NCI-H128 (cell line): ENCODE measurements around the gene TMEM185B.
"Not testable (repeated sequence)": the region's sequence is repeated elsewhere in the genome, so short reads cannot be mapped to it uniquely, and the experiment has no call there.

ENCODE experiments used
- DNase-seq: peaks from one replicate; lab custom pipeline; 2025; ENCODE audit not compliant: unreplicated experiment; lab: John Stamatoyannopoulos, UW

TMEM185B gene

DNA sequence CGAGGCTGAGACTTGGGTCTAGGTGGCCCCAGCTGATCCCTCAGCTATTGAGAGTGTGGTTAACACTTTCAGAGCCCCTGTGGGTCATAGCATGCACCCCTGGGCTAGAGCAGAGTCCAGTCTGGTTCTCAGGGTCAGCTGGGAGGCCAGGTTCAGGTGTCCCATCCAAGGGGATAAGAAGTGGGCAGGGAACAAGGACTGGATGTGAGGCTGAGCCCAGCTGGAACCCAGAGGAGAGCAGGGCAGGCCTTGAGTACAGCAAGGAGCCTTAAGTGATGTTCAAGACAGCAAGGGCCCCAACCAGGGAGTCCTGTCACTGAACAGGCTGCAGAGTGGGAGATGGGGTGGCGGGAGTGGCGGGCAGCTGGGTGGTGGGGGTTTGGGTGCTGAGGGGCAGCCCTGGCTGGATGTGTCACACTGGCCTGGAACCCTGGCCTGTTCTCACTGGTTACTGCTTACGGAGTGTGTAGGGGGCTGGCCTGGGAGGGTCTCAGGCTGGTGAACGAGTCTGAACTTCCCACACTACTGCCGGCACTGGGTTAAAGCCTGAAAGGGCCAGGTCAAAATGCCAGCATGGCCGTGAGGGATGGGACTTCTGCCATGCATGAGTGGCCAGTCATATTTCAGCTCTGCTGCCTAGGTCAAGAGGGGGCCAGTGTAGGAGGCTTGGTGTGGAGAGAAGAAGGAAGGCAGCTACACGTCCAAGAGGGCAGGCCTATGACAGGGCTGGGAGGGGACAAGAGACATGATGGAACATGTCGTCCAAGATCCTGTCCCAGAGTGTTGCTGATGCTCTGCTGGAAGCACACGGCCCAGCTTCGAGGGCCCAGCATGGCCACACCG, 13.6 kb downstream of the TMEM185B start:
- no peak for DNase-seq

DNA sequence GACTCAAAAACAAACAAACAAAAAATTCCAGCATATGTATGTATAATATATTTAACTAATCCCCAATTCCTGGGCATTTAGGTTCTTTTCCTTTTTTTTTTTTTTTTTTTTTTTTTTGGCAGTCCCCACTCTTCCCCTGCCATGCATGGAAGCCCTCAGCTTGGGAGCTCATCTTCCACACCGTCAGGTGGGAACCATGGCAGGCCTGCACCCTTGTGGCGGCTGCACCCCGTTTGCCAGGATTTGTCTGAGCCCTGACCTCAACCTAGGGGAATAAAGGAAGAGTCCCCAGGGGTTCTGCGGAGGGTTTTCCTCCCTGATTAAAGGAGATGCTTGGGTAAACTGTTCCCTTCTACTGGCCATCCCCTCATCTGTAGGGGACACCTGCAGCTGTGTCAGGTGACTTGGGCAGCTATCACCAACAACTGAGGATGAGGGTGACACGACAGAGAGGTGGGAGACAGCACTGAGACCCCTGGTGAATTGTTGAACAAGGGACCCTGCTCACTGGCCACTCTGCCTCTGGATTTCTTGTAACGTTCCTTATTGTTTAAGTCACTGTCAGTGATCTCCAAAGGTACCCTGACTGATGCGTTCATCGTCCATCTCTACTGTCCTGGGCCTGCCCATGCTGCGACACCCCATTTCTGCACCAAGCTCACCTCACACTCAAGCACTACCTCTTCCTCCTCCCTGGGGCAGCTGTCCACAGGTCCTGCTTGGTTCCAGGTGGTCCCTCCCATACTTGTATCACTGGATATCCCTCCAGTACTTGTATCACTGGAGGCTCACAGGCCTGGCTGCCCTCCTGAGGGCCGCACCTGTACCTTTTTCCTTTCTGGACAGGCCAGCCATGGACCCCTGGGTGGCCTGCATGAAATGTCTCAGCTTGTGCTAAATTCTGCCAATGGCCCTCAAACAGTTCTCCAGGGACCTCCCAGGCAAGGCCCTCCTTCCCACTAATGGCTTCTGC, 14.5 kb downstream of the TMEM185B start:
- no peak for DNase-seq

DNA sequence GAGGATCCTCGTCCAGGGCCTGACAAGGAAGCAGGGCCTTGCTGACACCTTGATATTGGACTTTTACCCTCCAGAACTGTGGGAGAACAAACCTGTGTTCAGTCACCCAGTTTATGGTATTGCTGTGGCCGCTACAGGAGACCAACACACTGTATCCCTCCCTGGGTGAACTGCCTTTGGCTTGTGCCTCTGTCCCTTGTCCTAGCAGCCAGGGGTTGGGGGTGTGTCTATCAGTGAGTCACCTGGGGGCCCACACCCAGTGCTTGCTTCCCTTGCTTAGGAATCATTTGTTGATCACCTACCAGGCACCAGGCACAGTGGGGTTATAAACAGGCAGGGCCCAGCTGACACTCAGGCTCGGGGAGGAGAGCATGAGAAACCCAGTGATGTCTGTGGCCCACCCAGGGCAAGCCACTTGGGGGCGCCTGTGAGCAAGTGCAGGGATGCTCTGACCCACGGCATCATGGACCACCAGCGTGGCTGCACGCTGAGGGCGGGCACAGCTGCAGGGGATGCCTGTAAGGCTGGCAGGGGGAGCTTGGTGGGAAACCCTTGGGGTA, 17.1 kb downstream of the TMEM185B start:
- DNase-seq = no peak

DNA sequence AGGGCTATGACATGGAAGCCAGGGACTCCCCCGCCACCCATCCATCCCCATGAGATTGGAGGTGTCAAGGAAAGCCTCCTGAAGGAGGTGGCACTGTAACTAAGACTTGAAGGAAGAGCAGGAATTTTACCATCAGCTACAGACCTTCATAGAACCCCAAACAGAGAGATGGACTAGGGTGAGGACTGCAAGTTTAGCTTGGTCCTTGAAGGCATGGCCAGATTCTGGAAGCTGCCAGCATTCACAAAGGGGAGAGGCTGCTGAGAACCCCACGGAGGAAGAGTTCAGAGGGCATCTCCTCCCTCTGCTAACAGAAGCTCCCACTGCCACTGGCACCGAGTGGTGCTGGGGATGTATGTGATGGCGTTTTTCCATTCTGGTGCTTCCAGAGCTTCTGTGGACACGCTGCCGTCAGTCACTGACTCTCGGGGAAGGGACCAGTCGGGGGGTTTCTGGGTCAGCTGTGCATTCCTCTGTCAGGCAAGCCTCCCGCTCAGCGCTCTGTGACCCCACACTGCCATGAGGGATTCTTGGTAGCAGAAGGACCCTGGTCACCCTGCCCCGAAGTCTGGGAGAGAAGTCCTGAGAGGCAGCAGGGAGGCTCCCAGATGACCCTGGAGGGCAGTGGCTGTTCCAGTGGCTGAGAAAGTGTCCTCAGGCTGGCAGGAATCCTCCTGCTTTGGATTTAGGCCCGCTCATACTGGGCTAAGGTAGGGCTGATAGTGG, 18.1 kb downstream of the TMEM185B start:
- no peak for DNase-seq

DNA sequence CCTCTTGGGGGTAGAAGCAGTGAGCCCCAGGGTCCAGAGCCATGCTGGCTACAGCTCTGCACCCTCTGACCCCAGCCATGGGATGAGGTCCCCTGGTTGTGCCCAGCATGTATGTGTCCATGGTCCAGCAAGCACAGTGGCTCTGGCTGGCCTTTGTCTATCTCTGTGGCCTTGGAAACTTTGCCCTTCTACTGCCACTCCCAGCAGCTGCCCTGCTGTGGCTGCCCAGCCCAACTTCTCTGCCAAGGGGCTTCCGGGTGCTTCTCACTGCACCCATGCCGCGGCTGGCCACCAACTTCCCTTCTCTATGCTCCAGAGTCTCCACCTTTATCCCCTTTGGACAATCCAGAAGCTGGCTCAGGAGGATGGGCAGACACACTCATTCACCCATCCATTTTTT, 18.8 kb downstream of the TMEM185B start:
- no peak for DNase-seq

DNA sequence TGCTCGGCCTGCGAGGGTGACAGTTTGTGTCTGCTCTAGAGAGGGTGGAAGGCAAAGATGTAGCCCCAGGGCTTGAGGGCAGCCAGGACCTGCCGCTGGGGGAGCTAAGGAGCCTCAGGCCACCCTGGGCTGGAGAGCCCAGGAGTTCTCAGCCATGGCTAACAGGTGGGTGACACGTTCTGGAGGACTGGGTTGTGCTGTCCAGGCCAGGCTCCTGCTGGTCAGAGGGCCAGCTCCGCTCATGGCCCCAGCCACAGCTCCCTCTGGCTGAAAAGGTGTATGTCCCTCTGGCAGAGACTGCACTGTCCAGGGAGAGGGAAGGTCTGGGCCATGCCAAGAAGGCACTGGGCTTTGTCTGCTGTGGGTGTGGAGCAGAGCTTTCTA, 19.2 kb downstream of the TMEM185B start:
- DNase-seq = no peak

DNA sequence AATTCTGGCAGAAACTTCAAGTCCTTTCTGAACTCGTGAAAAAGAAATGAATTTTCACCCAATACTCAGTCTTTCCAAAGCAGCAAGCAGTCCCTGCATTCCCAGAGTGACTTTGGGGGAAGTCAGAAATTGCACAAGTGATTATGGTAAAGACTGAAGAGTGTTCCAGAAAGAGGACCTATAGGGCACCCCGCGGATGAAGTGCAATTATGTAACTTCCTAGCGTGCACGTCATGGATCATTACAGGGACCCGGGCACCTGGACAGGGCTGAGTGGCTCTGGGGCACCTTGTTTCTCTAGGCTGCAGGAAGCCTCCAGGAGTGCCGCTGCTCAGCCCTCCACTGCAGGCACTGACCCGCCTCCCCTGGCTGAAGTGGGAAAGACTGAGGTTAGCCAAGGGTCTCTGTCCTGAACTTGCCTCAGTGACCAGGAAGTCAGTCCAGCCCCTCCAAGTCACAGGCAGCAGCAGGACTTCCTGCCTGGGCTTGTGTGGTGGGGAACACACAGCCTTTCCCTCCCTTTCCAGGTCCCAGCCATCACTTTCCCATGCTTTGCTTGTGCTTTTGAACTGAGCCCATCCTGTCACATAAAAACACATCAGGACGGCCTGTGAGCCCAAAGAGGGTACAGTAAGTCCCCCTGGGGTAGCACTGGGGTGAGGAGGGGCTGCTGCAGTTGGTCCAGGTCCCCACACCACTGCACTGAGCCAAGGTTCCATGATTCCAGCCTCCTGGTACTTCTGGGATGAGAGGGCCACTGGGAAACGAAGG, 19.8 kb downstream of the TMEM185B start:
- no peak for DNase-seq

DNA sequence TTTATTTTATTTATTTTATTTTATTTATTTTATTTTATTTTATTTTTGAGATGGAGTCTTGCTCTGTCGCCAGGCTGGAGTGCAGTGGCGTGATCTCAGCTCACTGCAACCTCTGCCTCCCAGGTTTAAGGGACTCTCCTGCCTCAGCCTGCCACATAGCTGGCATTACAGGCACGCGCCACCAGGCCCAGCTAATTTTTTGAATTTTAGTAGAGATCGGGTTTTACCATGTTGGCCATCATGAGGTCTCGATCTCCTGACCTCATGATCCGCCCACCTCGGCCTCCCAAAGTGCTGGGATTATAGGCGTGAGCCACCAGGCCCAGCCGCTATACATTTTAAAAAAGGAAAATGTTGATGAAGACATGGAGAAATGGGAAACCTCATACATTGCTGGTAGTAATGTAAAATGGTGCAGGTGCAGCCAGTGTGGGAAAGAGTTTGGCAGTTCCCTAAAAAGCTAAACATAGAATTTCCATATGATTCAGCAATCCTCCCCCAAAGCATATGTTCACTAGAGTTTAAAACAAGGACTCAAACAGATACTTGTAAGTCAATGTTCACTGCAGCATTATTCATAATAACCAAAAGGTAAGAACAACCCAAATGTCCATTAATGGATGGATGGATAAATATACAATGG, 23.3 kb downstream of the TMEM185B start:
- not testable (repeated sequence) for DNase-seq

DNA sequence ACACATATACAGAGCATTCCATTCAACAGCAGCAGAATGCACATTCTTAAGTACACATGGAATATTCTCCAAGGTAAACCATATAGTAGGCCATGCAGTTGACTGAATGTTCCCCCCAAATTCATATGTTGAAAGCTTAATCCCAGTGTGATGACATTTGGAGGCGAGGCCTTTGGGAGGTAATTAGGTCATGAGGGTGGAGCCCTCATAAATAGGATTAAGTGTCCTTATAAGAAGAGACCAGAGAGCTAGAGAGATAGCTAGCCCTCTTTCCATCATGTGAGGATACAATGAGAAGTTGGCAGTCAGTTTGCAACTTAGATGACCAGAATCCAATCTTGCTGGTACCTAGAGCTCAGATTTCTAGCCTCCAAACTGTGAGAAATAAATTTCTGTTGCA, 27.6 kb downstream of the TMEM185B start:
- no peak for DNase-seq

DNA sequence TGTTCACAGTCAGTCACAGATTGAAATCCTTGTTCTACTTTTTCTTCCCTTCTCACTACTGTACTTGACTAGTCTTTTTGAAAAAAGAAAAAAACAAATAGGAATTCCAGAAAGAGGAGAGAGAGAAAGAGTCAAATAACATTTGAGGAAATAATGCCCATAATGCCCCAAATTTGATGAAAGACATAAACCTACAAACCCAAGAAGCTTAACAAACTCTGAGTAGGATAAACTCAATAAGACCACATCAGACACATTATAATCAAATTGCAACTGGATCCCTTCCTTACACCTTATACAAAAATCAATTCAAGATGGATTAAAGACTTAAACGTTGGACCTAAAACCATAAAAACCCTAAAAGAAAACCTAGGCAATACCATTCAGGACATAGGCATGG, 30.9 kb downstream of the TMEM185B start:
- DNase-seq = no peak

DNA sequence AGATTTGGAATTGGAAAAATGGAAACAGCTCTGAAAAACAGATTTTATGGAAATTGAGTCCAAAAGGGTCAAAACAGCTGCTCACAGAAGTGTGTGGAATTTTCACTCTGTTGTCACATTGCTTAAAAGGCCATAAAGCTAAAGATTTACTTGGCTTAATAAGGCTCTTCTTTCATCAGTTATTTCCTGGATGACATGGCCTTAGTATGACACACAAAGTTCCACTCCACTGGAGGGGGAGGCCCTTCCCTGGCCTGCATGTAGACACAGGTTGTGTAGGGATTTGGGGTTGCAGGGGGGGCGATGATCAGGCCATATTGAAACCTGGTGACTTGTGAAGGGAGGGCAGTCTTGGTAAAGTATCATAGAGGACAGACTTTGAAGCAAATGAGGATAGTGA, 34.0 kb downstream of the TMEM185B start:
- no peak for DNase-seq

DNA sequence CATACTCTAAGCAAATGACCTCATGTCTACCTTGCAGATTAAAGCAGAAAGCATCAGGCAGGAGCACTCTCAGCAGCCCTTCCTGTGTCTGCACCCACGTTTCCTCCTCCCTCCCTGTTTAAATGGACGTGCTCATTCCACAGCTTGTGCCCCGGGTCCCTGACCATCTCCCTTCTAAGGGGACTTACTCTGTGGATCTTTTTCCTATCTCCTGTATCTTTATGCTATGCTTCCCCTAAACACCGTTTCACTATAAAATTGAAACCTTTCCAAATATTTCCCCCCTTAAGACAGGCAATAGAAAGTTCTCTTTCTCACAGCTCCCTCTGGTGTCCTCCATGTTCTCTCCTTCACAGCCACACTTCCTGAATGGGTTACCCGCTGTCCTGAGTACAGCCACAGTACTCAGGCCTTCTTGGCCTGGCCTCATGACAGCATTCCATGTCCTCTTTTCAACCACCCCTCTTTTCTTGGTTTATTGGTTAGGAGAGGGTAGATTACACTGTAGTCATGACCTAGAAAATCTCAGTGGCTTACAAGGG, 41.1 kb downstream of the TMEM185B start:
- DNase-seq = no peak

DNA sequence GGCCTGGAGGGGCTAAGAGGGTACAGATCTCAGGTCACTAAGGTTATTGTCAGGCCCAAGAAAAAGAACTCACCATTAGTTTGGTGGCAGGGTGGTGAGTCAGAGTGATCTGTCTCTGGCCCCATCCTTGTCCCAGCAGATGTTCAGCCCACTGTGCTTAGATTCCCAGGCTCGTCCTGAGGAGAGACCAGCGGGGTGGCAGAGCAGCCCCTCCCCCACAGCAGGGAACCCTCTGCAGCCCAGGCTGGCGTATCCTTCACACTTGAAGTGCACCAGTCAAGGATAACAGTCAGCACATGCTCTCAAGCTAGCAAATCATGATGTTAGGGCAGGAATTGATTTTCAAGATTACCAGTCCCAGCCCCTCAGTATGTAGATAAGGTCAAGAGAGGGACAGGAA, 43.1 kb downstream of the TMEM185B start:
- DNase-seq = no peak

DNA sequence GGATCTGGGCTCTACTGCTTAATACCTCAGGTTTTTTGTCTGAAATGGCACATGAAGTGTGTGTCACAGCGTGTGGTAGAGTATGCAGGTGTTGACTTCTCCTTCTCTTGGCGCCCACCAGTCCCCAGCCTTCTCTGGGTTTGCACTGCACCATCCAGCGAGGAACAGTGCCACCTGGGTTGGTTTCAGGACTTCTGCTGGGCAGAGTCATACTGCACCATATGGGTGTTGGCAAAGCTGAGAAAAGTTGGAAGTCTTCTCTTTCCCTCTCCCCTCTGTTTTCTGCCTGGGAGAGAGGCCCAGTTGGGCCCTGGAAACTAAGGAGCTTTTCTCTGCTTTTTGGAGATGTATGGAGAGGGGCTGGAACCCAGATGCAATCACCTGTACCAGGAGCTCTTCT, 43.8 kb downstream of the TMEM185B start:
- no peak for DNase-seq

DNA sequence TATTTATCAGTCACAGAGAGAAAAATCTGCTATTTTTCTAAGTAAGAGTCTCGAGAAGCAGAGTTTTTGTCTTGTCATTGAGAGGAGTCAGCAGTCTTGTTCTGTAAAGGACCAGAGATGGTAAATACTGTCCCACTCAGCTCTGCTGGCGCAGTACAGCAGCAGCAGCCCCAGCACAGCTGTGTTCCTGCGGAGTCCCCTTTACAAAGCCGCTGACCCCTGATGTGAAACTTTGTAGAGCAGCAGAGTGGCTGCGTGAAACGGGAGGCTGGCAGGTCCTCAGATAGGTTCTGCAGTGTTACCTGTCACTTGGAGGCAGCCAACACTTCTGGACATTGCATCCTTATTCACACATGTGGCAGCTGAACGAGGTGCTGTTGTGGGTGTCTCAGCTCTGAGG, 45.2 kb downstream of the TMEM185B start:
- no peak for DNase-seq

DNA sequence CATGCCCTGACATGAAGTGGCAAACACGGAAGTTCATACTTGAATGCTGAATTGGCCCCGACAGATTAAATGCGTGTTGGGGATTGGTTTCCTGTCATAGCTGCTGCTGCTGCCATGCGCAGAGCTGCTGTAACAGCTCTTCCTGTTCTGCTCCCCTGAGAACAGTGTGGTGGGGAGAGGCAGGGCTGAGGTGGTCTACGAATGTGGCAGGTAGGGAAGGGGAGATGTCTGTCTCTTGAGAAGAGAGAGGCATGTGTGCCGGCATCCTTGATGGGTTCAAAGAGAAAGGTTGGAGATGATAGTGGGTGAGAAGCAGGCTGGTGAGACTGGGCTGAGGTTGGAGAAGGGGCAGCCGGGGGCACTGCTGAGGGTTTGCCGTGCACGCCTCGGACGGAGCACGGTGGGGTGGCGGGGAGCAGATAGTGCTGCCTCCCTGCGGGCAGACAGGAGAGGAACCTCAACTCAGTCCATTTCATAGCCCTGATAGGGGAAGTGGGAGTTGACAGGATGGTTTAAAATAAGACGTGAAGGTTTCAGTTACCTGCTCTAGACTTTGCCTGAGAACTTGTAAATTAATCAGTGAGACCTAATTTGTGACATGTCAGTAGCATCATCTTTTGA, 46.1 kb downstream of the TMEM185B start:
- DNase-seq = no peak

DNA sequence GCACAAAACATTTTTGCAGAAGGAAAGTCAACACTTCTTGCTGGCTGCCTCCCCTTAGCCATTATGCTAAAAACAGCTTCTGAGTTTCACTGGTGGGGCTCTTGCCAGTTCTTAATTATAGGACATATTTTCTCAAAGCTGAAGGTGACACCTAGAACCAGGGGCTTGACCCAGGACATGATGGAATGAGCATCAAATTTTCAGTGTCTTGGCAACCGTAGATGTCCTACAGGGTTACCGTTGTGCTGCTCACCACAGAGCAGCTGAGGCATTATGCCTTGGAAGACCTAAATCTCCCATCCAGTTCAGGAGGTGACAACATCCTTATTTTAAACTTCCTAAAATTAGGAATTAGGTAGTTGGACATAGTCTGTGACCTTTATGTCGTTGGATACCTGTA, 46.7 kb downstream of the TMEM185B start:
- DNase-seq = no peak

DNA sequence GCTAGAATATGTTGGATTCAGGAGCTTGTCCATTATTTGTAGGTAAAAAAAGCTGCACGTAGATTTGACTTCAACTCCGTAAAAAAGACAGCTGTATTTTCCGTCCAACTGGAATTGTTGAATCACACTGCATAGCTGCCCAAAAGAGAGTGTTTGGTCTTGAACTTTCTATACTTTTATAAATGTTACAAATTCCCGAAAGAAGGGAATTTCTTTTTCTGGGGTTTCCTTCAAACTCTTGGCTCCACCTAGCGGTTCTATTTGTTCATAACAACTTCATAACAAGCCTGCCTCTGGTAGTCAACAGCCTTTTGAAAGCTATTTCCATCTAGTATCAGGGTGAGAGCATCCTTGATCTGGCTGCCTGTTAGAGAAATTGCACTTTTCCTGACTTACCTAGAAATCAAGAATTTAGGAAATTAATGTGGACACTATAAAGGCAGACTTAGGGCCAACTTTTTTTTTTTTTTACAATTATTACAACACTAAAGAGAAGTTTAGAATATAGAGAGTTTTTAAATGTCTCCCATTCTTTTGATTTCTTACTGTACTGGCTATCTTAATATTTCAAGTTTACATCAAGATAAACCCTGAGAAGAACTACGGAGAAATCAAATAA, 48.1 kb downstream of the TMEM185B start:
- DNase-seq = peak; percentile 11
